ENCODE results near the gene MAP4. TPM values are rescaled to one million over a fixed set of nuclear protein-coding genes. Genes with fewer than 3 reads are reported as not detected.

MAP4 gene
- total and polyA plus RNA-seq, 2 donors (not counting 3 experiments of a cell fraction or from before 2014, with no cell fraction given) = 121 to 290 TPM

DNA sequence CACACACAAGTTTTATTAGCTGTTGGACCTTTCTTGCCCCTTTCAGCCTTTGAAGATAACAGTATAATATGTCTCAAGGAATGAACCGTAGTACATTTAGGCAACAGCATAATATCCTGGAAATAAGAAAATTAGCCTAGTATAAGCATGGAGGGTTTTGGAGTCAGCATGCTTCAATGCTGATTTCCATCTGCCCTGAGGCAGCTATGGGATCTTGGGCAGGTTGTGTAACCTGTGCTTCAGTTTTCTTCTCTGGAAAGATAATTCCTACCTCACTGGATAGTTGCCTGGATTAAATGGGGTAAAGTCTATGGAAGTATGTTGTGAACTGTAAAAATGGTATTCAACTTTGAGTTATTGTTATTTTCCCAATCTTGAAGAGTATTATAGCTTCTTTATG is 211.6 kb downstream of the MAP4 start:
- no peak for TF ChIP-seq MYC (IDR thresholded peaks at IDR 0.05; ENCODE audit: low read depth, low read length)
- TF ChIP-seq, protein P1, sequence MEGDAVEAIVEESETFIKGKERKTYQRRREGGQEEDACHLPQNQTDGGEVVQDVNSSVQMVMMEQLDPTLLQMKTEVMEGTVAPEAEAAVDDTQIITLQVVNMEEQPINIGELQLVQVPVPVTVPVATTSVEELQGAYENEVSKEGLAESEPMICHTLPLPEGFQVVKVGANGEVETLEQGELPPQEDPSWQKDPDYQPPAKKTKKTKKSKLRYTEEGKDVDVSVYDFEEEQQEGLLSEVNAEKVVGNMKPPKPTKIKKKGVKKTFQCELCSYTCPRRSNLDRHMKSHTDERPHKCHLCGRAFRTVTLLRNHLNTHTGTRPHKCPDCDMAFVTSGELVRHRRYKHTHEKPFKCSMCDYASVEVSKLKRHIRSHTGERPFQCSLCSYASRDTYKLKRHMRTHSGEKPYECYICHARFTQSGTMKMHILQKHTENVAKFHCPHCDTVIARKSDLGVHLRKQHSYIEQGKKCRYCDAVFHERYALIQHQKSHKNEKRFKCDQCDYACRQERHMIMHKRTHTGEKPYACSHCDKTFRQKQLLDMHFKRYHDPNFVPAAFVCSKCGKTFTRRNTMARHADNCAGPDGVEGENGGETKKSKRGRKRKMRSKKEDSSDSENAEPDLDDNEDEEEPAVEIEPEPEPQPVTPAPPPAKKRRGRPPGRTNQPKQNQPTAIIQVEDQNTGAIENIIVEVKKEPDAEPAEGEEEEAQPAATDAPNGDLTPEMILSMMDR (IDR thresholded peaks at IDR 0.05; ENCODE audit: extremely low read depth in 1 of 2, insufficient read depth in 1 of 2, low read depth in 1 of 2, low read length in 2 of 2) = no peak
- H3K9ac ChIP-seq (replicated peaks; ENCODE audit: extremely low read depth, insufficient read depth, low read length) = no peak overlapping the region
- H3K79me2 ChIP-seq (ENCODE audit: control insufficient read depth, insufficient read depth, low read length) = peaks cover 13% of the 10 kb centered on the region
- H2AFZ ChIP-seq (ENCODE audit: low read depth, low read length) = no peak overlapping the region
- FAIRE-seq (no peak), DNase-seq (ENCODE audit: low read depth, low spot score) (no peak)
- H3K27me3 ChIP-seq (ENCODE audit: control insufficient read depth in 2 of 2, insufficient read depth in 2 of 2, low read length in 2 of 2) = no peaks in the 10 kb centered on the region
- no TSS peak for BruUV-seq (replicated peaks)
- dilution Hi-C loops (cut with MboI; ENCODE audit: extremely low pct_ligation_motif_present, low sequenced_read_pairs) (no loop called here), intact Hi-C loops (cut with micrococcal nuclease) (no loop called here)
- H4K20me1 ChIP-seq (replicated peaks; ENCODE audit: control insufficient read depth, extremely low read depth, insufficient read depth, low read length) = no peaks in the 10 kb centered on the region
- H3K4me2 ChIP-seq (ENCODE audit: insufficient read depth, low read length) = no peak overlapping the region
- H3K27ac ChIP-seq (ENCODE audit: insufficient read depth, low read depth, low read length) = no peak overlapping the region
- H3K4me1 ChIP-seq (ENCODE audit: control insufficient read depth, extremely low read depth, insufficient read depth, low read length) = peaks cover 7% of the 10 kb centered on the region
- no peaks in the 10 kb centered on the region for H3K36me3 ChIP-seq (ENCODE audit: control insufficient read depth in 2 of 2, extremely low read depth in 1 of 2, insufficient read depth in 2 of 2, low read length in 2 of 2)
- no peaks in the 10 kb centered on the region for H3K9me3 ChIP-seq (replicated peaks; ENCODE audit: control insufficient read depth, insufficient read depth, low read length)
- ChIA-PET CTCF (interaction anchor here (1.2 to 1.6 kb wide), 2 partner anchors 15 to 20 kb away, joined by 3 to 5 read pairs; no protein-coding TSS in a partner anchor), POLR2A (no interaction called here)
- H3K4me3 ChIP-seq (replicated peaks in 1 of 3; ENCODE audit: insufficient read depth in 1 of 3, low read depth in 1 of 3, low read length in 3 of 3) = no peak overlapping the region
- H3K9me1 ChIP-seq (replicated peaks; ENCODE audit: control insufficient read depth, extremely low read depth, insufficient read depth, low read length) = no peaks in the 10 kb centered on the region

DNA sequence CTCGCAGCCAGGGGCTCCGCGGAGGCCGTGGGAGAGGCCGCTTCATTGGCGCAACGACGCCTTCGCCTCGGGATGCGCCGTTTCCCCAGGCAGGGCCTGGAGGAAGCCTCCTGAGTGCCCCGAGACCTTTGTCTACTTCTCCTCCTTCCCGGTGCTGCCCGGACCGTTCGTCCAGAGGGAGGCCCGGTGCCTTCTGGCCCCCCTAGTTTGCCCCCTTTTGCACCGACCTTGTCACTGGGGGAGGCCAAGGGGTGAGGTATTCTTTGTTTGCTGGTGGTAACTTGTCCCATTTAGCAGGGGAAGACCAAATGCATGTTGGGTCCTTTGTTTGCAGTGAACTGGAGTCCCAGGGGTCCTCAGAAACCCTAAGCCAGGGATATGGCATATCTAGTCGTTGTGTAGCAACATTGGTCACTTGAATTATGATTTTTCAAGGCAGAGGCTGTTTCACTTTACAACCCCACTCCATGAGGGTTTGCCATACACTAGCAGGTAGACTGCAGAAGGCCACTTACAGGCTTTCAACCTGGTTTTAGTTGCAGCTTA is 212.7 kb downstream of the MAP4 start:
- Histone ChIP-seq H3K4me2 (ENCODE audit: insufficient read depth, low read length) (peak overlapping the region; percentile 100), H3K9me1 (replicated peaks; ENCODE audit: control insufficient read depth, extremely low read depth, insufficient read depth, low read length) (no peaks in the 10 kb centered on the region), H3K27me3 (ENCODE audit: control insufficient read depth in 2 of 2, insufficient read depth in 2 of 2, low read length in 2 of 2) (no peaks in the 10 kb centered on the region), H4K20me1 (replicated peaks; ENCODE audit: control insufficient read depth, extremely low read depth, insufficient read depth, low read length) (no peaks in the 10 kb centered on the region), H2AFZ (ENCODE audit: low read depth, low read length) (peak overlapping the region; percentile 85), H3K9me3 (replicated peaks; ENCODE audit: control insufficient read depth, insufficient read depth, low read length) (no peaks in the 10 kb centered on the region), H3K79me2 (ENCODE audit: control insufficient read depth, insufficient read depth, low read length) (peaks cover 13% of the 10 kb centered on the region), H3K36me3 (ENCODE audit: control insufficient read depth in 2 of 2, extremely low read depth in 1 of 2, insufficient read depth in 2 of 2, low read length in 2 of 2) (no peaks in the 10 kb centered on the region), H3K27ac (ENCODE audit: insufficient read depth, low read depth, low read length) (peak overlapping the region; percentile 88), H3K4me3 (replicated peaks in 1 of 3; ENCODE audit: insufficient read depth in 1 of 3, low read depth in 1 of 3, low read length in 3 of 3) (peak overlapping the region; percentile 61 to 94 (median 89)), H3K4me1 (ENCODE audit: control insufficient read depth, extremely low read depth, insufficient read depth, low read length) (peaks cover 7% of the 10 kb centered on the region), H3K9ac (replicated peaks; ENCODE audit: extremely low read depth, insufficient read depth, low read length) (peak overlapping the region; percentile 83)
- dilution Hi-C loops (cut with MboI; ENCODE audit: extremely low pct_ligation_motif_present, low sequenced_read_pairs) (no loop called here), intact Hi-C loops (cut with micrococcal nuclease) (loop anchor here (1.0 kb wide), 1 partner anchor 22 kb away; no protein-coding TSS in a partner anchor)
- FAIRE-seq (peak; percentile 4), DNase-seq (ENCODE audit: low read depth, low spot score) (no peak)
- ChIA-PET CTCF (interaction anchor here (1.6 kb wide), 1 partner anchor 21 kb away, joined by 5 read pairs; no protein-coding TSS in a partner anchor), POLR2A (no interaction called here)
- BruUV-seq (replicated peaks) = TSS peak; percentile 29
- TF ChIP-seq GATA2 (IDR thresholded peaks at IDR 0.05; ENCODE audit: insufficient read depth, insufficient read length, low read depth, low read length) = no peak

Data from endothelial cell of umbilical vein (primary cell).